DOHH2 (cell line): ENCODE results near the gene CST6.

Source experiments
- EZH2phosphoT487 ChIP-seq: fragments of 200-600 bp; sonication (generic); IDR thresholded peaks from 2 replicates; pipeline ENCODE4 v1.6.1; 2017; ENCODE audit warnings: borderline replicate concordance, mild to moderate bottlenecking, antibody characterized with exemption, low read length, moderate library complexity, mixed read lengths
- TF ChIP-seq, protein P1 (sequence below): fragments of 200-600 bp; sonication (generic); IDR thresholded peaks from one replicate; pipeline ENCODE4 v1.5.1; 2014; ENCODE audit warnings: antibody characterized with exemption, mild to moderate bottlenecking, low read depth, low read length; ENCODE audit not compliant: poor library complexity, severe bottlenecking

DNA sequence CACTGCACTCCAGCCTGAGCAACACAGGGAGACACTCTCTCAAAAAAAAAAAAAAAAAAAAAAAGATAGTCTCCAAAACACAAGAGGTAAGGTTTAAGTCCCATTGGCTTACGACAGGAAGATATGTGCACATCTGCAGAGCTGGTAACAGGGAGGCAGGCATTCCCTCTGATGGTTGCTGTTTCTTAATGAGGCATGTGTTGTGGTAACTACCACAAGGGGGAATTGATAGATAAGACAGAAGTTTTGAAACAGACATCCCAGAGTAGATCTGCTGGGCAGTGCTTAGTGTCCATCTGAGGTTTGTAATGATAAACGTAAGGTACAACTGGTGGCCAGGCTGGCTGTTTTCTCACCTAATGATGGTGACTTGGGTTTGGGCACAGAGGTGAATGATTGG, 14.5 kb upstream of the CST6 start:
- no peak for TF ChIP-seq EZH2phosphoT487
- TF ChIP-seq, protein P1, sequence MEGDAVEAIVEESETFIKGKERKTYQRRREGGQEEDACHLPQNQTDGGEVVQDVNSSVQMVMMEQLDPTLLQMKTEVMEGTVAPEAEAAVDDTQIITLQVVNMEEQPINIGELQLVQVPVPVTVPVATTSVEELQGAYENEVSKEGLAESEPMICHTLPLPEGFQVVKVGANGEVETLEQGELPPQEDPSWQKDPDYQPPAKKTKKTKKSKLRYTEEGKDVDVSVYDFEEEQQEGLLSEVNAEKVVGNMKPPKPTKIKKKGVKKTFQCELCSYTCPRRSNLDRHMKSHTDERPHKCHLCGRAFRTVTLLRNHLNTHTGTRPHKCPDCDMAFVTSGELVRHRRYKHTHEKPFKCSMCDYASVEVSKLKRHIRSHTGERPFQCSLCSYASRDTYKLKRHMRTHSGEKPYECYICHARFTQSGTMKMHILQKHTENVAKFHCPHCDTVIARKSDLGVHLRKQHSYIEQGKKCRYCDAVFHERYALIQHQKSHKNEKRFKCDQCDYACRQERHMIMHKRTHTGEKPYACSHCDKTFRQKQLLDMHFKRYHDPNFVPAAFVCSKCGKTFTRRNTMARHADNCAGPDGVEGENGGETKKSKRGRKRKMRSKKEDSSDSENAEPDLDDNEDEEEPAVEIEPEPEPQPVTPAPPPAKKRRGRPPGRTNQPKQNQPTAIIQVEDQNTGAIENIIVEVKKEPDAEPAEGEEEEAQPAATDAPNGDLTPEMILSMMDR = no peak
